Fibroblast of peridontal ligament (primary cell): Measurements from ENCODE around the gene HES3.
"Not testable (repeated sequence)": the region's sequence is repeated elsewhere in the genome, so short reads cannot be mapped to it uniquely, and the experiment has no call there.

Experiments
- DNase-seq: peaks from one replicate; pipeline ENCODE4 v3.0.0-alpha.2; 2010; ENCODE audit errors: extremely low read depth

Gene HES3

GRCh38 chr1:6219641-6220040 lies 24.3 kb upstream of the HES3 start:
- DNase-seq = not testable (repeated sequence)

- DNase-seq = no peak
Observed at GRCh38 chr1:6220236-6220635, 23.7 kb upstream of the HES3 start.

GRCh38 chr1:6221210-6221784 lies 22.7 kb upstream of the HES3 start:
- DNase-seq = no peak

- peak; percentile 74 for DNase-seq
Observed at GRCh38 chr1:6222636-6223035, 21.3 kb upstream of the HES3 start.

- no peak for DNase-seq
Observed at GRCh38 chr1:6223617-6224016, 20.4 kb upstream of the HES3 start.

- DNase-seq = no peak
Observed at GRCh38 chr1:6224718-6225117, 19.3 kb upstream of the HES3 start.

- DNase-seq = no peak
Observed at GRCh38 chr1:6225651-6226050, 18.3 kb upstream of the HES3 start.

- DNase-seq = no peak
Observed at GRCh38 chr1:6233376-6233775, 10.6 kb upstream of the HES3 start.

GRCh38 chr1:6234502-6235295 lies 9.3 kb upstream of the HES3 start:
- DNase-seq = peak; percentile 44

- DNase-seq = no peak
Observed at GRCh38 chr1:6235296-6235677, 8.7 kb upstream of the HES3 start.

- DNase-seq = no peak
Observed at GRCh38 chr1:6237093-6237492, 6.9 kb upstream of the HES3 start.

- DNase-seq = no peak
Observed at GRCh38 chr1:6239213-6239752, 4.7 kb upstream of the HES3 start.

GRCh38 chr1:6239950-6240768 lies 3.8 kb upstream of the HES3 start:
- peak; percentile 88 for DNase-seq

GRCh38 chr1:6241107-6241886 lies 2.7 kb upstream of the HES3 start:
- no peak for DNase-seq

- no peak for DNase-seq
Observed at GRCh38 chr1:6241887-6242740, 1.9 kb upstream of the HES3 start.

GRCh38 chr1:6243053-6243834 lies 735 bp upstream of the HES3 start:
- DNase-seq = no peak

- DNase-seq = no peak
Observed at GRCh38 chr1:6244401-6245049, 546 bp downstream of the HES3 start.

GRCh38 chr1:6245086-6245868 lies 1.3 kb downstream of the HES3 start:
- DNase-seq = peak; percentile 68
